Heart left ventricle (tissue), 13 donors: ENCODE results near the gene WDR82.

ENCODE experiments used
- POLR2A ChIP-seq, 2 donors: fragments of 450-650 bp; IDR thresholded peaks; one replicate each; pipeline ENCODE4 v1.6.1; 2017; ENCODE audit warnings: antibody characterized with exemption in 2 of 2, mild to moderate bottlenecking in 2 of 2, moderate library complexity in 2 of 2
- TF ChIP-seq, protein P1 (sequence below), 12 donors: fragments of 200-600 bp; sonication (generic) in 4 of 12; IDR thresholded peaks; one replicate each; pipeline versions ENCODE4 v1.5.0 to v1.8.0; 2018 to 2022; ENCODE audit warnings: antibody characterized with exemption in 12 of 12, mild to moderate bottlenecking in 5 of 12
- donor health status: ischemic (EF 13 %, LVEDD 7.1; RV severe dilation, severe dysfunction).
- donor health status: DM: no; HTN: yes; CAD: no.
- donor health status: DM: no; HTN: no; CAD: no.
- donor health status: ischemic (EF 25% LVEDD 6.9; RV normal size, moderate dysfunction).
- donor health status: ischemic (EF 25% LVEDD 5.7; RV mildly dilated, moderate dysfunction).
- donor health status: ischemic (EF 35%, LVEDD 5.7; RV mildly dilated, moderate dysfunction).
- donor health status: nonischemic (EF 11% LVEDD 7.7; RV severe dilation, severe dysfunction).
- donor health status: DM: yes; HTN: yes; CAD: no.
- donor health status: PGD.
- donor health status: ischemic (EF 29% LVEDD 5.4; RV normal size, mild dysfunction).
- donor health status: nonischemic (EF 23%, LVEDD 6.1; RV moderate dilation, normal function).

DNA sequence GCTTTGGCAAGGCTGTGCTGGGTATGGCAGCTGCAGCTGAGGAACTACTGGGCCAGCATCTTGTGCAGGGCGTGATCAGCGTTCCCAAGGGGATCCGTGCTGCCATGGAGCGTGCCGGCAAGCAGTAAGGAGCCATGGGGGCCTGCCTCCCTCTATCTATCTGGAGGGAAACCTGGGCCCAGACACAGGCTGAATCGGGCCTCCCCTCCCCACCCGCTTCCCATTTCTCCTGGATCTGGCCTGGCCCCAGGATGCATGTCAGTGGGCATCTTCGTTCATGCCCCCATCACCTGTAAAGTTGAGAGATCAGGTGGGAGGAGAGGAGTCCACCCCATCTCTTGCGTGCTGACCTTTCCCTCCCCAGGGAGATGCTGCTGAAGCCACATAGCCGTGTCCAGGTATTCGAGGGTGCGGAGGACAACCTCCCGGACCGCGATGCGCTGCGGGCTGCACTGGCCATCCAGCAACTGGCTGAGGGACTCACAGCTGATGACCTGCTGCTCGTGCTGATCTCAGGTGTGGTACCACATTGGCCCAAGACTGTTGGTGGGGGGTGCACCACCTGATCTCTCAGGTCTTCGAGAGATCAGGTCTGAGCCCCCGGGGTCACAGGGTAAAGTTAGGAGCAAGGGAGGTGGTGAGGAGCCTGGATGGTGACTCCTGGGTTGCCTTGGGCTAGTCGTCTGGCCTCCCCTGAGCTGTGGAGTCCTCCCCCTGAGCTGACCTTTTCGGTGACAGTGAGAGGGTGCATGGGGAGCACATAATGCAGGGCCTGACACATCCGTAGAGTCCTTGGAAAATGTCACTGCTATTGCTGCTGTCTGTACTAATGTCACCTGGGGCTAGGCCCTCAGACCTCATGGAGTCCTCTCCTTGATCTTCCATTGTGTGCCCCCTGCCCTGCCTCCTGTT is 12.4 kb upstream of the WDR82 start:
- TF ChIP-seq, protein P1, sequence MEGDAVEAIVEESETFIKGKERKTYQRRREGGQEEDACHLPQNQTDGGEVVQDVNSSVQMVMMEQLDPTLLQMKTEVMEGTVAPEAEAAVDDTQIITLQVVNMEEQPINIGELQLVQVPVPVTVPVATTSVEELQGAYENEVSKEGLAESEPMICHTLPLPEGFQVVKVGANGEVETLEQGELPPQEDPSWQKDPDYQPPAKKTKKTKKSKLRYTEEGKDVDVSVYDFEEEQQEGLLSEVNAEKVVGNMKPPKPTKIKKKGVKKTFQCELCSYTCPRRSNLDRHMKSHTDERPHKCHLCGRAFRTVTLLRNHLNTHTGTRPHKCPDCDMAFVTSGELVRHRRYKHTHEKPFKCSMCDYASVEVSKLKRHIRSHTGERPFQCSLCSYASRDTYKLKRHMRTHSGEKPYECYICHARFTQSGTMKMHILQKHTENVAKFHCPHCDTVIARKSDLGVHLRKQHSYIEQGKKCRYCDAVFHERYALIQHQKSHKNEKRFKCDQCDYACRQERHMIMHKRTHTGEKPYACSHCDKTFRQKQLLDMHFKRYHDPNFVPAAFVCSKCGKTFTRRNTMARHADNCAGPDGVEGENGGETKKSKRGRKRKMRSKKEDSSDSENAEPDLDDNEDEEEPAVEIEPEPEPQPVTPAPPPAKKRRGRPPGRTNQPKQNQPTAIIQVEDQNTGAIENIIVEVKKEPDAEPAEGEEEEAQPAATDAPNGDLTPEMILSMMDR (IDR thresholded peaks at IDR 0.05): no peak
- no peak for TF ChIP-seq POLR2A (IDR thresholded peaks at IDR 0.05)
